ENCODE data around the gene FOXN3.

- TF ChIP-seq CTCF (IDR thresholded peaks at IDR 0.05; ENCODE audit: low read depth, low read length) = no peak
- TF ChIP-seq POLR2A (IDR thresholded peaks at IDR 0.05; ENCODE audit: extremely low read depth, insufficient read length) = no peak
- TF ChIP-seq MAX (IDR thresholded peaks at IDR 0.05; ENCODE audit: low read depth, low read length) = peak; percentile 29; the same call in 1 of the 2 replicates
Observed at GRCh38 chr14:89340200-89341181, 76.5 kb downstream of the FOXN3 start.
